Measurements from ENCODE around the gene TNFRSF18.

- TF ChIP-seq, protein P1, sequence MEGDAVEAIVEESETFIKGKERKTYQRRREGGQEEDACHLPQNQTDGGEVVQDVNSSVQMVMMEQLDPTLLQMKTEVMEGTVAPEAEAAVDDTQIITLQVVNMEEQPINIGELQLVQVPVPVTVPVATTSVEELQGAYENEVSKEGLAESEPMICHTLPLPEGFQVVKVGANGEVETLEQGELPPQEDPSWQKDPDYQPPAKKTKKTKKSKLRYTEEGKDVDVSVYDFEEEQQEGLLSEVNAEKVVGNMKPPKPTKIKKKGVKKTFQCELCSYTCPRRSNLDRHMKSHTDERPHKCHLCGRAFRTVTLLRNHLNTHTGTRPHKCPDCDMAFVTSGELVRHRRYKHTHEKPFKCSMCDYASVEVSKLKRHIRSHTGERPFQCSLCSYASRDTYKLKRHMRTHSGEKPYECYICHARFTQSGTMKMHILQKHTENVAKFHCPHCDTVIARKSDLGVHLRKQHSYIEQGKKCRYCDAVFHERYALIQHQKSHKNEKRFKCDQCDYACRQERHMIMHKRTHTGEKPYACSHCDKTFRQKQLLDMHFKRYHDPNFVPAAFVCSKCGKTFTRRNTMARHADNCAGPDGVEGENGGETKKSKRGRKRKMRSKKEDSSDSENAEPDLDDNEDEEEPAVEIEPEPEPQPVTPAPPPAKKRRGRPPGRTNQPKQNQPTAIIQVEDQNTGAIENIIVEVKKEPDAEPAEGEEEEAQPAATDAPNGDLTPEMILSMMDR (IDR thresholded peaks at IDR 0.05): no peak
- no peak for TF ChIP-seq GTF2I (CRISPR knock-in tag; conservative IDR thresholded peaks at IDR 0.05)
- no peak for TF ChIP-seq RORB (CRISPR knock-in tag; IDR thresholded peaks at IDR 0.05)
- no peak for TF ChIP-seq ZNF281 (CRISPR knock-in tag; IDR thresholded peaks at IDR 0.05)
- no peak for TF ChIP-seq FOXK1 (CRISPR knock-in tag; IDR thresholded peaks at IDR 0.05)
- no peak for TF ChIP-seq NFATC4 (CRISPR knock-in tag; IDR thresholded peaks at IDR 0.05)
- TF ChIP-seq, protein P2, sequence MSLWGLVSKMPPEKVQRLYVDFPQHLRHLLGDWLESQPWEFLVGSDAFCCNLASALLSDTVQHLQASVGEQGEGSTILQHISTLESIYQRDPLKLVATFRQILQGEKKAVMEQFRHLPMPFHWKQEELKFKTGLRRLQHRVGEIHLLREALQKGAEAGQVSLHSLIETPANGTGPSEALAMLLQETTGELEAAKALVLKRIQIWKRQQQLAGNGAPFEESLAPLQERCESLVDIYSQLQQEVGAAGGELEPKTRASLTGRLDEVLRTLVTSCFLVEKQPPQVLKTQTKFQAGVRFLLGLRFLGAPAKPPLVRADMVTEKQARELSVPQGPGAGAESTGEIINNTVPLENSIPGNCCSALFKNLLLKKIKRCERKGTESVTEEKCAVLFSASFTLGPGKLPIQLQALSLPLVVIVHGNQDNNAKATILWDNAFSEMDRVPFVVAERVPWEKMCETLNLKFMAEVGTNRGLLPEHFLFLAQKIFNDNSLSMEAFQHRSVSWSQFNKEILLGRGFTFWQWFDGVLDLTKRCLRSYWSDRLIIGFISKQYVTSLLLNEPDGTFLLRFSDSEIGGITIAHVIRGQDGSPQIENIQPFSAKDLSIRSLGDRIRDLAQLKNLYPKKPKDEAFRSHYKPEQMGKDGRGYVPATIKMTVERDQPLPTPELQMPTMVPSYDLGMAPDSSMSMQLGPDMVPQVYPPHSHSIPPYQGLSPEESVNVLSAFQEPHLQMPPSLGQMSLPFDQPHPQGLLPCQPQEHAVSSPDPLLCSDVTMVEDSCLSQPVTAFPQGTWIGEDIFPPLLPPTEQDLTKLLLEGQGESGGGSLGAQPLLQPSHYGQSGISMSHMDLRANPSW (CRISPR knock-in tag; conservative IDR thresholded peaks at IDR 0.05; ENCODE audit: low read depth): no peak
Observed at GRCh38 chr1:1255078-1255477, 48.7 kb upstream of the TNFRSF18 start.
